ENCODE results near the gene UGT1A7.

The UGT1A7 gene

GRCh38 chr2:233769260-233769659 is 87.6 kb downstream of the UGT1A7 start:
- no peak for TF ChIP-seq CTCF (conservative IDR thresholded peaks at IDR 0.05; ENCODE audit: control insufficient read depth, insufficient read depth, low read depth, low read length)
- no peak for DNase-seq (ENCODE audit: low read depth)

DNA sequence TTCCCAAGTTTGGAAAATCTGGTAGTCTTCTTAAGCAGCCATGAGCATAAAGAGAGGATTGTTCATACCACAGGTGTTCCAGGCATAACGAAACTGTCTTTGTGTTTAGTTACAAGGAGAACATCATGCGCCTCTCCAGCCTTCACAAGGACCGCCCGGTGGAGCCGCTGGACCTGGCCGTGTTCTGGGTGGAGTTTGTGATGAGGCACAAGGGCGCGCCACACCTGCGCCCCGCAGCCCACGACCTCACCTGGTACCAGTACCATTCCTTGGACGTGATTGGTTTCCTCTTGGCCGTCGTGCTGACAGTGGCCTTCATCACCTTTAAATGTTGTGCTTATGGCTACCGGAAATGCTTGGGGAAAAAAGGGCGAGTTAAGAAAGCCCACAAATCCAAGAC is 90.5 kb downstream of the UGT1A7 start:
- no peak for DNase-seq (ENCODE audit: low read depth)
- TF ChIP-seq CTCF (conservative IDR thresholded peaks at IDR 0.05; ENCODE audit: control insufficient read depth, insufficient read depth, low read depth, low read length), result no peak
- no peak overlapping the region for H3K4me3 ChIP-seq (ENCODE audit: control insufficient read depth, low read depth, low read length)

More at GRCh38 chr2:233769260-233769659, 87.6 kb downstream of the UGT1A7 start:
- H3K4me3 ChIP-seq (ENCODE audit: control insufficient read depth, low read depth, low read length), result no peak overlapping the region

GRCh38 chr2:233772583-233772982 is 90.9 kb downstream of the UGT1A7 start:
- no peak for TF ChIP-seq CTCF (conservative IDR thresholded peaks at IDR 0.05; ENCODE audit: control insufficient read depth, insufficient read depth, low read depth, low read length)
- DNase-seq (ENCODE audit: low read depth), result no peak

GRCh38 chr2:233773854-233774253 is 92.2 kb downstream of the UGT1A7 start:
- TF ChIP-seq CTCF (conservative IDR thresholded peaks at IDR 0.05; ENCODE audit: control insufficient read depth, insufficient read depth, low read depth, low read length), result no peak
- no peak overlapping the region for H3K4me3 ChIP-seq (ENCODE audit: control insufficient read depth, low read depth, low read length)
- no peak for DNase-seq (ENCODE audit: low read depth)

More at GRCh38 chr2:233772583-233772982, 90.9 kb downstream of the UGT1A7 start:
- H3K4me3 ChIP-seq (ENCODE audit: control insufficient read depth, low read depth, low read length), result no peak overlapping the region

GRCh38 chr2:233775414-233775813 is 93.7 kb downstream of the UGT1A7 start:
- DNase-seq (ENCODE audit: low read depth), result no peak
- no peak overlapping the region for H3K4me3 ChIP-seq (ENCODE audit: control insufficient read depth, low read depth, low read length)
- no peak for TF ChIP-seq CTCF (conservative IDR thresholded peaks at IDR 0.05; ENCODE audit: control insufficient read depth, insufficient read depth, low read depth, low read length)

DNA sequence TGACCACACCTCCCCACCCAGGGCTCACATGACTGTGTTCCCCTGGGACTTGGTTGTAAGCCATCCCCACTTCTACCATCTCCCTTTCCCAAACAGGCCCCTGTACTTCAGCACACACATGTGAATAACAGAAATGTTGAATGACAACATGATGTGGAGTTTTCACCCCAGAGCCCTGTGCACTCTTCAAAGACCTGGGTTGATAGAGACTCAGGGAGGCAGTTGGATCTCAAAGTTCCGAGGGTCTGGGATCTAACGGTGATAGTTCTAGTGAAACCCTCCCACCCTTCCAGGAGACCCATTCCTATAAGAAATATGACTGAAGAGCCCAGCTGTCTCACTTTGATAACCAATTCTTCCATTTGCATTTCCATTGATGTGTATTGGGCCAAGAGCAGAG is 96.3 kb downstream of the UGT1A7 start, which contains the start of gene MROH2A:
Gene MROH2A (plus strand): TSS at position 301 of the 400 bp plus-strand sequence. CDS start 1,029 bp downstream, outside the sequence.
- no peak for TF ChIP-seq CTCF (conservative IDR thresholded peaks at IDR 0.05; ENCODE audit: control insufficient read depth, insufficient read depth, low read depth, low read length)
- DNase-seq (ENCODE audit: low read depth), result no peak
- H3K4me3 ChIP-seq (ENCODE audit: control insufficient read depth, low read depth, low read length), result no peak within 1 kb of the TSS

- no peak for DNase-seq (ENCODE audit: low read depth)
- no peak for TF ChIP-seq CTCF (conservative IDR thresholded peaks at IDR 0.05; ENCODE audit: control insufficient read depth, insufficient read depth, low read depth, low read length)
- H3K4me3 ChIP-seq (ENCODE audit: control insufficient read depth, low read depth, low read length), result no peak overlapping the region
Measured at GRCh38 chr2:233779722-233780121, 98.0 kb downstream of the UGT1A7 start.
